GM12878 (cell line): ENCODE results near the gene NOTCH4. TPM values are rescaled to one million over a fixed set of nuclear protein-coding genes. Genes with fewer than 3 reads are reported as not detected.

Source experiments
- ATAC-seq: fragments of 200-7000 bp; cut with Tn5 transposase; 3 replicates; pipeline ENCODE4 v1.9.1; 2020; ENCODE audit warnings: mild to moderate bottlenecking, moderate library complexity
- BruUV-seq: library from RNA; stranded (reverse); fragments of 400-500 nt; replicated peaks from 2 replicates; lab custom pipeline; 2021; lab: Mats Ljungman, UMichigan
- CTCF ChIA-PET: fragments of 300-600 bp; sonication (Branson Sonifier 250); formaldehyde crosslinking; extraction: SDS; loops from one replicate; lab custom pipeline; 2021; ENCODE audit warnings: inconsistent platforms; lab: Yijun Ruan, JAX
- POLR2A ChIA-PET: fragments of 350-600 bp; formaldehyde crosslinking; extraction: SDS; loops from one replicate; lab custom pipeline; 2021; ENCODE audit warnings: inconsistent platforms; lab: Charles Lee
- RAD21 ChIA-PET: fragments of 300-600 bp; sonication (Branson Sonifier 250); formaldehyde crosslinking; loops from one replicate; lab custom pipeline; 2023; ENCODE audit warnings: antibody characterized with exemption; ENCODE audit not compliant: unreplicated experiment; lab: Charles Lee
- SMC1A ChIA-PET: fragments of 300-600 bp; sonication (Branson Sonifier 250); formaldehyde crosslinking; loops from one replicate; lab custom pipeline; 2023; ENCODE audit not compliant: unreplicated experiment, uncharacterized antibody; lab: Charles Lee
- DNase-seq: peaks from one replicate; pipeline ENCODE4 v3.0.0-alpha.2; 2011; ENCODE audit warnings: low read depth, low spot score
- FAIRE-seq: peaks from 3 replicates; lab custom pipeline; 2011; peaks lifted over from hg19 to GRCh38; lab: Jason Lieb, UNC
- H2AFZ ChIP-seq: 2 replicates; pipeline ENCODE4 v1.6.0; 2011; ENCODE audit warnings: low read depth, low read length, control low read depth; ENCODE audit not compliant: control insufficient read depth
- H3K27ac ChIP-seq: 2 replicates; pipeline ENCODE4 v1.5.1; 2011; ENCODE audit warnings: control low read depth; ENCODE audit not compliant: control insufficient read depth, insufficient read depth
- H3K27me3 ChIP-seq, 2 experiments: replicated peaks in 1 of 2; 2 replicates each; pipeline versions ENCODE4 v1.6.0 to v1.6.1; 2011; ENCODE audit warnings: low read length in 1 of 2; ENCODE audit not compliant: control insufficient read depth in 2 of 2, insufficient read depth in 2 of 2
- H3K36me3 ChIP-seq, 2 experiments: 2 replicates each; pipeline ENCODE4 v1.5.1; 2011; ENCODE audit warnings: low read length in 1 of 2; ENCODE audit not compliant: control insufficient read depth in 2 of 2, insufficient read depth in 2 of 2
- H3K4me1 ChIP-seq: 2 replicates; pipeline ENCODE4 v1.6.1; 2011; ENCODE audit warnings: mild to moderate bottlenecking, low read length, moderate library complexity, mixed read lengths; ENCODE audit not compliant: control insufficient read depth, insufficient read depth
- H3K4me2 ChIP-seq: 2 replicates; pipeline ENCODE4 v1.6.0; 2011; ENCODE audit warnings: control low read depth; ENCODE audit not compliant: control insufficient read depth, insufficient read depth
- H3K4me3 ChIP-seq: fragments of 200-600 bp; sonication (generic); 2 replicates; pipeline ENCODE4 v1.5.1; 2016
- H3K79me2 ChIP-seq: 2 replicates; pipeline ENCODE4 v1.6.0; 2011; ENCODE audit warnings: low read length; ENCODE audit not compliant: control insufficient read depth, insufficient read depth
- H3K9ac ChIP-seq: 2 replicates; pipeline ENCODE4 v1.8.0; 2011; ENCODE audit warnings: low read length, control low read depth, mixed read lengths; ENCODE audit not compliant: control insufficient read depth, insufficient read depth
- H3K9me3 ChIP-seq: replicated peaks from 3 replicates; pipeline ENCODE4 v1.5.1; 2011; ENCODE audit warnings: mild to moderate bottlenecking, low read length; ENCODE audit not compliant: control insufficient read depth, insufficient read depth
- H4K20me1 ChIP-seq: 2 replicates; pipeline ENCODE4 v1.6.0; 2011; ENCODE audit not compliant: control insufficient read depth, insufficient read depth
- BCLAF1 ChIP-seq: fragments of 450-650 bp; IDR thresholded peaks from 2 replicates; pipeline ENCODE4 v1.6.1; 2017; ENCODE audit warnings: antibody characterized with exemption, mild to moderate bottlenecking, moderate library complexity
- CHD1 ChIP-seq: IDR thresholded peaks from 2 replicates; pipeline ENCODE4 v1.6.1; 2012; ENCODE audit warnings: low read depth, low read length, improper control_type of control experiment
- EED ChIP-seq: sonication (generic); IDR thresholded peaks from 2 replicates; pipeline ENCODE4 v1.6.1; 2016; ENCODE audit warnings: antibody characterized with exemption, low read depth
- ETV6 ChIP-seq, 2 experiments: fragments of 450-650 bp in 1 of 2; IDR thresholded peaks in 1 of 2; conservative IDR thresholded peaks in 1 of 2; 2 replicates each; pipeline ENCODE4 v1.6.1; 2014; ENCODE audit warnings: antibody characterized with exemption in 1 of 2, borderline replicate concordance in 1 of 2, low read depth in 1 of 2, mild to moderate bottlenecking in 1 of 2, moderate library complexity in 1 of 2
- MEF2A ChIP-seq: IDR thresholded peaks from 2 replicates; pipeline ENCODE4 v1.6.1; 2011; ENCODE audit warnings: low read depth, mild to moderate bottlenecking, low read length, moderate library complexity; ENCODE audit not compliant: insufficient read depth
- MLLT1 ChIP-seq: fragments of 450-650 bp; IDR thresholded peaks from 2 replicates; pipeline ENCODE4 v1.6.1; 2016; ENCODE audit warnings: mild to moderate bottlenecking
- MXI1 ChIP-seq: fragments of 150-350 bp; IDR thresholded peaks from 2 replicates; pipeline ENCODE4 v1.6.1; 2011; ENCODE audit warnings: low read depth, mild to moderate bottlenecking, inconsistent platforms, low read length, improper control_type of control experiment
- MYB ChIP-seq: fragments of 150-350 bp; IDR thresholded peaks from 2 replicates; pipeline ENCODE4 v1.6.1; 2014; ENCODE audit warnings: mild to moderate bottlenecking, low read depth, low read length, borderline replicate concordance
- NBN ChIP-seq: fragments of 450-650 bp; IDR thresholded peaks from 2 replicates; pipeline ENCODE4 v1.6.1; 2016
- POLR2AphosphoS2 ChIP-seq: IDR thresholded peaks from 2 replicates; pipeline ENCODE4 v1.6.1; 2011; ENCODE audit warnings: low read depth, mild to moderate bottlenecking, low read length, improper control_type of control experiment, moderate library complexity
- POU2F2 ChIP-seq: IDR thresholded peaks from 3 replicates; pipeline ENCODE4 v1.6.1; 2011; ENCODE audit warnings: low read depth, mild to moderate bottlenecking, low read length, borderline replicate concordance
- SMAD1 ChIP-seq: fragments of 450-650 bp; IDR thresholded peaks from 2 replicates; pipeline ENCODE4 v1.6.1; 2018; ENCODE audit warnings: mild to moderate bottlenecking, low read depth; ENCODE audit not compliant: partially characterized antibody
- WGBS: methylation state at CpG from one replicate; pipeline ENCODE4 v1.1.6; 2016; ENCODE audit warnings: low lambda C conversion rate; ENCODE audit not compliant: insufficient replicate concordance, insufficient coverage; ENCODE audit errors: missing lambda C conversion rate; 5-methylcytosine and 5-hydroxymethylcytosine counted together
- in situ Hi-C: fragments of 300-500 bp; cut with MboI; formaldehyde crosslinking; loops from 9 replicates; pipeline ENCODE4 v1.14.3; 2018; ENCODE audit warnings: mixed read lengths
- intact Hi-C: fragments of 100-400 bp; cut with micrococcal nuclease; formaldehyde crosslinking; loops from one replicate; pipeline ENCODE4 v1.14.2; 2022; ENCODE audit not compliant: unreplicated experiment
- polyA plus RNA-seq, 11 experiments: library from polyadenylated mRNA; depleted of rRNA in 4 of 11; unstranded in 6 of 11; stranded (reverse) in 5 of 11; fragments of >200 nt; fragmentation: Nextera tagmentation in 4 of 11; fragmentation: Illumina TruSeq in 1 of 11; extraction: Ambion mirVana in 4 of 11; extraction: Trizol in 1 of 11; gene quantifications; 1 replicate in 1 of 11; 2 replicates in 10 of 11; pipeline versions ENCODE4 v1.2.1 to v1.2.3, GENCODE V29; 2011 to 2016; ENCODE audit warnings: inconsistent platforms in 2 of 11, missing spikeins in 2 of 11, low read depth in 1 of 11
- total RNA-seq, 4 experiments: library from RNA; depleted of rRNA in 3 of 4; stranded (reverse); fragments of >200 nt in 3 of 4; fragmentation: Illumina TruSeq in 1 of 4; extraction: Trizol in 1 of 4; gene quantifications; 2 replicates each; pipeline versions ENCODE4 v1.2.1 to v1.2.3, GENCODE V29; 2013 to 2021
- TF ChIP-seq, protein P1 (sequence below): IDR thresholded peaks from 2 replicates; pipeline ENCODE4 v1.6.1; 2012; ENCODE audit warnings: low read depth, low read length, improper control_type of control experiment

The NOTCH4 gene
- total and polyA plus RNA-seq, 10 of the 15 experiments (the other 5 are each of a cell fraction or from before 2014, with no cell fraction given) = 0.66 to 3.3 (median 1.4) TPM

- H3K4me1 ChIP-seq = peaks cover 3% of the 10 kb centered on the region
- no peak overlapping the region for H2AFZ ChIP-seq
- H3K4me2 ChIP-seq = no peak overlapping the region
- H3K4me3 ChIP-seq = no peak overlapping the region
- SMC1A ChIA-PET = no interaction called here
- TF ChIP-seq MYB (no peak), MEF2A (no peak), SMAD1 (no peak), POU2F2 (no peak), MXI1 (no peak), NBN (no peak), POLR2AphosphoS2 (no peak), MLLT1 (no peak), BCLAF1 (no peak), EED (no peak), ETV6 (conservative IDR thresholded peaks at IDR 0.05 in 1 of 2, IDR thresholded peaks at IDR 0.05 in 1 of 2; ENCODE audit: borderline replicate concordance in 1 of 2, low read depth in 1 of 2) (no peak), CHD1 (no peak)
- TF ChIP-seq, protein P1, sequence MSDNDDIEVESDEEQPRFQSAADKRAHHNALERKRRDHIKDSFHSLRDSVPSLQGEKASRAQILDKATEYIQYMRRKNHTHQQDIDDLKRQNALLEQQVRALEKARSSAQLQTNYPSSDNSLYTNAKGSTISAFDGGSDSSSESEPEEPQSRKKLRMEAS = no peak
- TF ChIP-seq, all 136 proteins: peak for 0
- DNase-seq (no peak), ATAC-seq (no peak), FAIRE-seq (no peak)
- Histone ChIP-seq H3K9me3 (no peaks in the 10 kb centered on the region), H3K79me2 (no peaks in the 10 kb centered on the region), H4K20me1 (no peaks in the 10 kb centered on the region), H3K9ac (no peak overlapping the region), H3K27ac (no peak overlapping the region), H3K36me3 (no peaks in the 10 kb centered on the region), H3K27me3 (no peaks in the 10 kb centered on the region)
- in situ Hi-C loops (no loop called here), intact Hi-C loops (no loop called here)
- RAD21 ChIA-PET = no interaction called here
- POLR2A ChIA-PET = no interaction called here
- BruUV-seq = no TSS peak
- WGBS = 57% methylated on average over 9 of the region's 9 CpGs
- CTCF ChIA-PET = interaction anchor here (0.6 kb wide), 1 partner anchor 83 kb away, joined by 3 read pairs; no protein-coding TSS in a partner anchor
Measured at GRCh38 chr6:32202186-32202585, 21.7 kb downstream of the NOTCH4 start.
